Measurements from ENCODE around the gene GNAT1. TPM values are rescaled to one million over a fixed set of nuclear protein-coding genes. Genes with fewer than 3 reads are reported as not detected.

GNAT1 gene
- total and polyA plus RNA-seq, 2 experiments from 2014 or later, result not detected

GRCh38 chr3:50164481-50164880, 26.9 kb upstream of the GNAT1 start:
- TF ChIP-seq EZH2phosphoT487 (IDR thresholded peaks at IDR 0.05; ENCODE audit: insufficient read depth, low read depth), result no peak
- no peak for TF ChIP-seq EZH2 (IDR thresholded peaks at IDR 0.05; ENCODE audit: insufficient read depth, poor library complexity, severe bottlenecking)
- H3F3A ChIP-seq (ENCODE audit: insufficient read depth), result peaks cover 6% of the 10 kb centered on the region; the same call in 1 of the 2 replicates
- H3K4me1 ChIP-seq (ENCODE audit: insufficient read depth), result peaks cover 30% of the 10 kb centered on the region
- no peak overlapping the region for H3K4me3 ChIP-seq
- H3K4me2 ChIP-seq (ENCODE audit: unreplicated experiment), result peak overlapping the region; percentile 41
- WGBS, 2 experiments (ENCODE audit: low coverage in 1 of 2, low lambda C conversion rate in 2 of 2, missing lambda C conversion rate in 2 of 2), result 7 to 15% methylated on average over 1 of the region's 1 CpG
- no peaks in the 10 kb centered on the region for H4K20me1 ChIP-seq (ENCODE audit: insufficient read depth)
- DNase-seq, result peak; percentile 13
- H3K79me2 ChIP-seq (ENCODE audit: insufficient read depth), result no peaks in the 10 kb centered on the region
- no peaks in the 10 kb centered on the region for H3K9me2 ChIP-seq (ENCODE audit: insufficient read depth)
- H3K9ac ChIP-seq, result no peak overlapping the region
- in situ Hi-C loops (cut with MboI), result no loop called here
- no peak overlapping the region for H2AFZ ChIP-seq
- H3K27ac ChIP-seq, result no peak overlapping the region
- no peaks in the 10 kb centered on the region for H3K9me3 ChIP-seq (ENCODE audit: low read depth)
- no peaks in the 10 kb centered on the region for H3K27me3 ChIP-seq (replicated peaks; ENCODE audit: insufficient read depth)
- H3K36me3 ChIP-seq (ENCODE audit: low read depth), result no peaks in the 10 kb centered on the region

GRCh38 chr3:50164984-50165909, 26.2 kb upstream of the GNAT1 start:
- H3K27me3 ChIP-seq (replicated peaks; ENCODE audit: insufficient read depth), result no peaks in the 10 kb centered on the region
- peak overlapping the region; percentile 41 for H3K4me2 ChIP-seq (ENCODE audit: unreplicated experiment)
- 0 out of 2 replicates have a peak overlapping the region, but pooled peaks have one; percentile 1 for H3K27ac ChIP-seq
- peak; percentile 69 for DNase-seq
- no peaks in the 10 kb centered on the region for H3K9me2 ChIP-seq (ENCODE audit: insufficient read depth)
- no peaks in the 10 kb centered on the region for H3K79me2 ChIP-seq (ENCODE audit: insufficient read depth)
- in situ Hi-C loops (cut with MboI), result no loop called here
- H4K20me1 ChIP-seq (ENCODE audit: insufficient read depth), result no peaks in the 10 kb centered on the region
- H3K4me1 ChIP-seq (ENCODE audit: insufficient read depth), result peaks cover 30% of the 10 kb centered on the region
- no peaks in the 10 kb centered on the region for H3K9me3 ChIP-seq (ENCODE audit: low read depth)
- 33 to 34% methylated on average over 7 of the region's 7 CpGs for WGBS, 2 experiments (ENCODE audit: low coverage in 1 of 2, low lambda C conversion rate in 2 of 2, missing lambda C conversion rate in 2 of 2)
- TF ChIP-seq EZH2phosphoT487 (IDR thresholded peaks at IDR 0.05; ENCODE audit: insufficient read depth, low read depth), result no peak
- no peak overlapping the region for H3K9ac ChIP-seq
- H3F3A ChIP-seq (ENCODE audit: insufficient read depth), result peaks cover 6% of the 10 kb centered on the region; the same call in 1 of the 2 replicates
- H3K36me3 ChIP-seq (ENCODE audit: low read depth), result no peaks in the 10 kb centered on the region
- no peak overlapping the region for H3K4me3 ChIP-seq
- no peak overlapping the region for H2AFZ ChIP-seq

- WGBS, 2 experiments (ENCODE audit: low coverage in 1 of 2, low lambda C conversion rate in 2 of 2, missing lambda C conversion rate in 2 of 2), result 41 to 42% methylated on average over 11 to 15 of the region's 15 CpGs
- H3K27me3 ChIP-seq (replicated peaks; ENCODE audit: insufficient read depth), result no peaks in the 10 kb centered on the region
- no peak overlapping the region for H3K4me3 ChIP-seq
- no peak for TF ChIP-seq EZH2 (IDR thresholded peaks at IDR 0.05; ENCODE audit: insufficient read depth, poor library complexity, severe bottlenecking)
- no peak for TF ChIP-seq EZH2phosphoT487 (IDR thresholded peaks at IDR 0.05; ENCODE audit: insufficient read depth, low read depth)
- no peak overlapping the region for H3K9ac ChIP-seq
- peaks cover 6% of the 10 kb centered on the region; the same call in 1 of the 2 replicates for H3F3A ChIP-seq (ENCODE audit: insufficient read depth)
- H3K4me2 ChIP-seq (ENCODE audit: unreplicated experiment), result peak overlapping the region; percentile 41
- in situ Hi-C loops (cut with MboI), result no loop called here
- no peaks in the 10 kb centered on the region for H3K79me2 ChIP-seq (ENCODE audit: insufficient read depth)
- 0 out of 2 replicates have a peak overlapping the region, but pooled peaks have one; percentile 1 for H3K27ac ChIP-seq
- no peaks in the 10 kb centered on the region for H3K9me2 ChIP-seq (ENCODE audit: insufficient read depth)
- no peaks in the 10 kb centered on the region for H4K20me1 ChIP-seq (ENCODE audit: insufficient read depth)
- H3K36me3 ChIP-seq (ENCODE audit: low read depth), result no peaks in the 10 kb centered on the region
- H3K9me3 ChIP-seq (ENCODE audit: low read depth), result no peaks in the 10 kb centered on the region
- DNase-seq, result peak; percentile 17
- no peak overlapping the region for H2AFZ ChIP-seq
- H3K4me1 ChIP-seq (ENCODE audit: insufficient read depth), result peaks cover 30% of the 10 kb centered on the region
Measured at GRCh38 chr3:50165910-50166538, 25.4 kb upstream of the GNAT1 start.

- no peaks in the 10 kb centered on the region for H3K9me3 ChIP-seq (ENCODE audit: low read depth)
- H3K9ac ChIP-seq, result no peak overlapping the region
- H3K27me3 ChIP-seq (replicated peaks; ENCODE audit: insufficient read depth), result no peaks in the 10 kb centered on the region
- no peak for TF ChIP-seq EZH2phosphoT487 (IDR thresholded peaks at IDR 0.05; ENCODE audit: insufficient read depth, low read depth)
- TF ChIP-seq EZH2 (IDR thresholded peaks at IDR 0.05; ENCODE audit: insufficient read depth, poor library complexity, severe bottlenecking), result no peak
- no peaks in the 10 kb centered on the region for H4K20me1 ChIP-seq (ENCODE audit: insufficient read depth)
- no peak for DNase-seq
- no peak overlapping the region for H3K4me3 ChIP-seq
- no peak overlapping the region for H3K4me2 ChIP-seq (ENCODE audit: unreplicated experiment)
- H3K27ac ChIP-seq, result no peak overlapping the region
- in situ Hi-C loops (cut with MboI), result no loop called here
- no peaks in the 10 kb centered on the region for H3K36me3 ChIP-seq (ENCODE audit: low read depth)
- peaks cover 6% of the 10 kb centered on the region; the same call in 1 of the 2 replicates for H3F3A ChIP-seq (ENCODE audit: insufficient read depth)
- H3K9me2 ChIP-seq (ENCODE audit: insufficient read depth), result no peaks in the 10 kb centered on the region
- H2AFZ ChIP-seq, result no peak overlapping the region
- H3K79me2 ChIP-seq (ENCODE audit: insufficient read depth), result no peaks in the 10 kb centered on the region
- H3K4me1 ChIP-seq (ENCODE audit: insufficient read depth), result peaks cover 30% of the 10 kb centered on the region
- WGBS, 2 experiments (ENCODE audit: low coverage in 1 of 2, low lambda C conversion rate in 2 of 2, missing lambda C conversion rate in 2 of 2), result 51 to 66% methylated on average over 5 to 6 of the region's 6 CpGs
Measured at GRCh38 chr3:50166620-50167019, 24.8 kb upstream of the GNAT1 start.
